Spleen (tissue), 7 donors: ENCODE data around the gene EDN2.

ENCODE experiments used
- CTCF ChIP-seq, 11 experiments: fragments of 200-600 bp in 7 of 11; fragments of 450-650 bp in 4 of 11; sonication (generic) in 4 of 11; IDR thresholded peaks in 8 of 11; conservative IDR thresholded peaks in 3 of 11; 1 replicate in 7 of 11; 2 replicates in 4 of 11; pipeline versions ENCODE4 v1.4.0 to v1.8.0; 2016 to 2021; ENCODE audit warnings: antibody characterized with exemption in 11 of 11, inconsistent platforms in 4 of 11, mild to moderate bottlenecking in 1 of 11
- POLR2A ChIP-seq, 3 donors: fragments of 450-650 bp; IDR thresholded peaks; one replicate each; pipeline ENCODE4 v1.5.1; 2017; ENCODE audit warnings: antibody characterized with exemption in 3 of 3, mild to moderate bottlenecking in 1 of 3
- donor health status: DM: no; HTN: no; CAD: no; lungs with moderate emphysema.
- donor health status: DM: no; HTN: no; CAD: no.
- donor health status: DM: no; HTN: no; CAD: no.

GRCh38 chr1:41533016-41533730, 48.7 kb upstream of the EDN2 start:
- TF ChIP-seq CTCF (IDR thresholded peaks at IDR 0.05 in 8 of 11, conservative IDR thresholded peaks at IDR 0.05 in 3 of 11) = no peak
- no peak for TF ChIP-seq POLR2A (IDR thresholded peaks at IDR 0.05)
